ENCODE measurements around the gene GSK3B. TPM values are rescaled to one million over a fixed set of nuclear protein-coding genes. Genes with fewer than 3 reads are reported as not detected.
"Not testable (repeated sequence)": the region's sequence is repeated elsewhere in the genome, so short reads cannot be mapped to it uniquely, and the experiment has no call there.

Gene GSK3B
- polyA plus RNA-seq, 1 experiment, result 43.4 TPM

- TF ChIP-seq CTCF (IDR thresholded peaks at IDR 0.05; ENCODE audit: low read depth, low read length), result no peak
- Histone ChIP-seq H3K27ac (ENCODE audit: low read depth, low read length) (no peak overlapping the region), H3K27me3 (ENCODE audit: control insufficient read depth, insufficient read depth, low read length) (no peaks in the 10 kb centered on the region), H3K9me3 (ENCODE audit: control insufficient read depth, insufficient read depth, low read length) (no peaks in the 10 kb centered on the region), H3K4me3 (ENCODE audit: low read depth, low read length) (no peak overlapping the region)
- ChIA-PET CTCF (no interaction called here), POLR2A (no interaction called here)
- no peak for DNase-seq (ENCODE audit: low read depth, low spot score)
These were observed 29.6 kb downstream of the GSK3B start for GRCh38 chr3:120064641-120065040.

GRCh38 chr3:120062474-120062873 is 31.8 kb downstream of the GSK3B start:
- Histone ChIP-seq H3K27ac (ENCODE audit: low read depth, low read length) (no peak overlapping the region), H3K9me3 (ENCODE audit: control insufficient read depth, insufficient read depth, low read length) (no peaks in the 10 kb centered on the region), H3K4me3 (ENCODE audit: low read depth, low read length) (no peak overlapping the region), H3K27me3 (ENCODE audit: control insufficient read depth, insufficient read depth, low read length) (no peaks in the 10 kb centered on the region)
- CTCF ChIA-PET, result no interaction called here
- no peak for TF ChIP-seq CTCF (IDR thresholded peaks at IDR 0.05; ENCODE audit: low read depth, low read length)
- DNase-seq (ENCODE audit: low read depth, low spot score), result no peak
- POLR2A ChIA-PET, result no interaction called here

GRCh38 chr3:120059081-120059864 is 35.0 kb downstream of the GSK3B start:
- POLR2A ChIA-PET, result interaction anchor here (0.6 kb wide), 1 partner anchor 1427 kb away, joined by 3 read pairs; no protein-coding TSS in a partner anchor
- H3K4me3 ChIP-seq (ENCODE audit: low read depth, low read length), result no peak overlapping the region
- CTCF ChIA-PET, result no interaction called here
- H3K9me3 ChIP-seq (ENCODE audit: control insufficient read depth, insufficient read depth, low read length), result no peaks in the 10 kb centered on the region
- no peak for DNase-seq (ENCODE audit: low read depth, low spot score)
- no peak for TF ChIP-seq CTCF (IDR thresholded peaks at IDR 0.05; ENCODE audit: low read depth, low read length)
- H3K27me3 ChIP-seq (ENCODE audit: control insufficient read depth, insufficient read depth, low read length), result no peaks in the 10 kb centered on the region
- H3K27ac ChIP-seq (ENCODE audit: low read depth, low read length), result no peak overlapping the region

GRCh38 chr3:120057626-120058025 is 36.6 kb downstream of the GSK3B start:
- no peak for DNase-seq (ENCODE audit: low read depth, low spot score)
- no peak overlapping the region for H3K27ac ChIP-seq (ENCODE audit: low read depth, low read length)
- no peak for TF ChIP-seq CTCF (IDR thresholded peaks at IDR 0.05; ENCODE audit: low read depth, low read length)
- ChIA-PET POLR2A (no interaction called here), CTCF (no interaction called here)
- H3K9me3 ChIP-seq (ENCODE audit: control insufficient read depth, insufficient read depth, low read length), result no peaks in the 10 kb centered on the region
- H3K4me3 ChIP-seq (ENCODE audit: low read depth, low read length), result no peak overlapping the region
- no peaks in the 10 kb centered on the region for H3K27me3 ChIP-seq (ENCODE audit: control insufficient read depth, insufficient read depth, low read length)

GRCh38 chr3:120057029-120057428 is 37.2 kb downstream of the GSK3B start:
- Histone ChIP-seq H3K9me3 (ENCODE audit: control insufficient read depth, insufficient read depth, low read length) (no peaks in the 10 kb centered on the region), H3K4me3 (ENCODE audit: low read depth, low read length) (no peak overlapping the region), H3K27ac (ENCODE audit: low read depth, low read length) (no peak overlapping the region), H3K27me3 (ENCODE audit: control insufficient read depth, insufficient read depth, low read length) (no peaks in the 10 kb centered on the region)
- ChIA-PET POLR2A (no interaction called here), CTCF (no interaction called here)
- no peak for TF ChIP-seq CTCF (IDR thresholded peaks at IDR 0.05; ENCODE audit: low read depth, low read length)
- DNase-seq (ENCODE audit: low read depth, low spot score), result no peak

- H3K27ac ChIP-seq (ENCODE audit: low read depth, low read length); H3K4me3 ChIP-seq (ENCODE audit: low read depth, low read length); CTCF ChIA-PET; H3K9me3 ChIP-seq (ENCODE audit: control insufficient read depth, insufficient read depth, low read length); DNase-seq (ENCODE audit: low read depth, low spot score); POLR2A ChIA-PET; H3K27me3 ChIP-seq (ENCODE audit: control insufficient read depth, insufficient read depth, low read length): not testable (repeated sequence)
These were observed 40.6 kb downstream of the GSK3B start for GRCh38 chr3:120053647-120054046.

Data from AG04450 (cell line).